Pericardium fibroblast (primary cell): ENCODE measurements around the gene HLA-DMB. TPM values are rescaled to one million over a fixed set of nuclear protein-coding genes. Genes with fewer than 3 reads are reported as not detected.

Experiments
- total RNA-seq: library from RNA; depleted of rRNA; stranded (reverse); fragments of >200 nt; gene quantifications from 2 replicates; pipeline ENCODE4 v1.2.3, GENCODE V29; 2015

The HLA-DMB gene
- total RNA-seq: 0.23 TPM in 1 of 2 replicates, not detected in the other

GRCh38 chr6:32940656-32941213 is at the start of gene HLA-DMB:
HLA-DMB (minus strand) TSS chr6:32941028; CDS start chr6:32940807, 221 bp downstream.

DNA sequence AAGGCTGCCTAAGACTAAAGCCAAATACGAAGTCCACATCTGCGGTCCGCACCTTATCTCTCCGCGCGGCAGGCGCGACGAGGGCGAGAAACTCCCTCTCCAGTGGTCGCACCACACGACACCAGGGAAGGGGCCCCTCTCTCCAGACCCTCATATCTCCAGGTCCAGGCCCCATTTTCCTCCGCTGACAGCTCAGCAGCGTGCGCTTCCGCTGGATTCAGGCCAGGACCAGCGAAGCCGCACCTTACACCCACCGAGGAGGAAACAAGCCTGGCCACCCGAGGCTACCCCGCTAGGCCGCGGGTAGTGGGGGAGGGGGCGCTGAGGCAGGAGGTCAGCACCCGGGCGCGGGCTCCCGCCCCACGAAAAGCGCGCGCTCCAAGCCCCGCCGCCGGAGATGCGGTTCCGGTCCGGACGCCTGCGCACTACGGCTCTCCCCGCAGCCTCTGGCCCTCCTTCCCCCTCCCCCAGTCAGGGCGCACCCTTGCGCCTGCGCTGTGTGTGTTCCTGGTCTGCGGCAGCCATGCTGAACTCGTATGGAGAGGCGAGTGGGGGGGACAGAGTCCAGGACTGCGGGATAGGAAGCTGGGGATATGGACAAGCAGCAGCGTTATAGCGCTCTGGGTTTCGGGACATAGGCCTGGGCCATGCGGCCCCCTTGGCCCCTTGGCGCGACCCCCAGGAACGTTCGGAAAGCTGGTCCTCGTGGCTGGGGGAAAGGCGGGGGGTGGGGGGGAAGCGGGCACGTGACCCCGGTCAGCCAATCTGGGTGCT is 27.5 kb upstream of the HLA-DMB start, which contains the start of gene BRD2:
Gene BRD2, plus strand, starts transcription at position 502 of the 774 bp plus-strand sequence. CDS start 4,305 bp downstream, outside the sequence.

DNA sequence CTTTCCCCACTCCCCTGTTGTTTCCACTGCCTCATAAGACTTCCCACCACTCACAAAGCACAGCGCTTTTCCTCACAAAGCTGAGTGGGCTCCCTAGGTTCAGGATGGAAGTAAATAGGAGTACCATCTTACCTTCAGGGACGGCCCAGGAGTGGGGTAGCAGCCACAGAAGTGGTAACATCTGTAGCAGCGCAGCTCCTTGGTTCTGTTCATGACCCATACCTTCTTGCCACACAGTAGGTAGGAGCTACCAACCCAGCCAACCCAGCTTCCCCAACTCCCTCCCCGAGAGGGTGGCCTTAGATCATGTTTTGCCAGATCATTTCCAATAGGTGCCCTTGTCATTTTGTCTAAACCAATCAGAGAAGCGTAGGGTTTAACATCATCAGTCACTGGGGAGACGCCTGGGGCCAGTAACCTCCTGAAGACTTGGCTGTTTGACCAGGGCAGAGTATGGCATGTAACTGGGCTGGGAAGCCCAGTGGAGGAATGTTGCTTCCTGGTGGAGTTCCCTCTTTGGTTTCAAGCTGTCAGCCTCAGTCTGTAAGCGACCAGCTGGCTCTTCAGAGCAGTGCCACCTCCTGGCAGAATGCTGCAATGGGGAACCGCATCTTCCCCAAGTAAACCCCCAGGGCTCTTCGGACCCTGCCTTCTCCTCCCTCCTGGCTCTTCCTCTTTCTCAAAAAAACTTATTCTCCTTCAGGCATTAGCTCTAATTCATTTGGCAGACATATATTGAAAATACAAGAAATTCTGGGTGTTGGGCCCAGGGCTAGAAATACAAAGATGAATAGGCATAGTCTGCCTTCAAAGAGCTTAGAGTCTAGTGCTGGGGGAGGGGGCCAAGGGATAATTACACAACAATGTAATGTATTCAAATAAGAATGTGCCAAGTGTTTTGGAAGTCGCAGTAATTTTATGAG is 12.2 kb upstream of the HLA-DMB start, which contains the start of gene HLA-DMA:
Gene HLA-DMA, minus strand, starts transcription at position 281 of the 923 bp plus-strand sequence. Its CDS starts 61 bp downstream, at position 220.

Other genes starting within 250 kb of the HLA-DMB start
- not detected in 2 replicates for gene HLA-DQA2, start 199.6 kb downstream of the HLA-DMB start, total RNA-seq
- not detected in 2 replicates for gene HLA-DQB2, start 177.5 kb downstream of the HLA-DMB start, total RNA-seq
- gene HLA-DOB, start 124.0 kb downstream of the HLA-DMB start, total RNA-seq: 2.2 TPM in 1 of 2 replicates, not detected in the other
- gene TAP2, start 102.3 kb downstream of the HLA-DMB start, total RNA-seq: 6.3 and 6.6 TPM in 2 replicates
- 32.7 and 68.0 TPM in 2 replicates for gene PSMB8, start 97.0 kb downstream of the HLA-DMB start, total RNA-seq
- 15.9 and 19.5 TPM in 2 replicates for gene TAP1, start 87.3 kb downstream of the HLA-DMB start, total RNA-seq
- 11.1 and 18.1 TPM in 2 replicates for gene PSMB9, start 86.8 kb downstream of the HLA-DMB start, total RNA-seq
- gene HLA-DMA, start 12.1 kb upstream of the HLA-DMB start, total RNA-seq: 4.3 and 7.8 TPM in 2 replicates
- gene BRD2, start 27.6 kb upstream of the HLA-DMB start, total RNA-seq: 83.6 and 109 TPM in 2 replicates
- not detected in 2 replicates for gene HLA-DOA, start 68.6 kb upstream of the HLA-DMB start, total RNA-seq
- gene HLA-DPA1, start 132.6 kb upstream of the HLA-DMB start, total RNA-seq: 1.6 and 5.1 TPM in 2 replicates
- gene HLA-DPB1, start 135.0 kb upstream of the HLA-DMB start, total RNA-seq: 7.7 and 7.8 TPM in 2 replicates